VCaP (cell line): ENCODE data around the gene KLF4.

ENCODE experiments used
- H3K27ac ChIP-seq: fragments of 450-650 bp; 2 replicates; pipeline ENCODE4 v1.5.1; 2017
- TF ChIP-seq, protein P1 (sequence below): fragments of 450-650 bp; conservative IDR thresholded peaks from 2 replicates; pipeline ENCODE4 v1.5.1; 2017; ENCODE audit warnings: mild to moderate bottlenecking, moderate library complexity

Gene KLF4

GRCh38 chr9:107460153-107461023, 29.2 kb downstream of the KLF4 start:
- H3K27ac ChIP-seq = peak overlapping the region; percentile 30
- TF ChIP-seq, protein P1, sequence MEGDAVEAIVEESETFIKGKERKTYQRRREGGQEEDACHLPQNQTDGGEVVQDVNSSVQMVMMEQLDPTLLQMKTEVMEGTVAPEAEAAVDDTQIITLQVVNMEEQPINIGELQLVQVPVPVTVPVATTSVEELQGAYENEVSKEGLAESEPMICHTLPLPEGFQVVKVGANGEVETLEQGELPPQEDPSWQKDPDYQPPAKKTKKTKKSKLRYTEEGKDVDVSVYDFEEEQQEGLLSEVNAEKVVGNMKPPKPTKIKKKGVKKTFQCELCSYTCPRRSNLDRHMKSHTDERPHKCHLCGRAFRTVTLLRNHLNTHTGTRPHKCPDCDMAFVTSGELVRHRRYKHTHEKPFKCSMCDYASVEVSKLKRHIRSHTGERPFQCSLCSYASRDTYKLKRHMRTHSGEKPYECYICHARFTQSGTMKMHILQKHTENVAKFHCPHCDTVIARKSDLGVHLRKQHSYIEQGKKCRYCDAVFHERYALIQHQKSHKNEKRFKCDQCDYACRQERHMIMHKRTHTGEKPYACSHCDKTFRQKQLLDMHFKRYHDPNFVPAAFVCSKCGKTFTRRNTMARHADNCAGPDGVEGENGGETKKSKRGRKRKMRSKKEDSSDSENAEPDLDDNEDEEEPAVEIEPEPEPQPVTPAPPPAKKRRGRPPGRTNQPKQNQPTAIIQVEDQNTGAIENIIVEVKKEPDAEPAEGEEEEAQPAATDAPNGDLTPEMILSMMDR = no peak

DNA sequence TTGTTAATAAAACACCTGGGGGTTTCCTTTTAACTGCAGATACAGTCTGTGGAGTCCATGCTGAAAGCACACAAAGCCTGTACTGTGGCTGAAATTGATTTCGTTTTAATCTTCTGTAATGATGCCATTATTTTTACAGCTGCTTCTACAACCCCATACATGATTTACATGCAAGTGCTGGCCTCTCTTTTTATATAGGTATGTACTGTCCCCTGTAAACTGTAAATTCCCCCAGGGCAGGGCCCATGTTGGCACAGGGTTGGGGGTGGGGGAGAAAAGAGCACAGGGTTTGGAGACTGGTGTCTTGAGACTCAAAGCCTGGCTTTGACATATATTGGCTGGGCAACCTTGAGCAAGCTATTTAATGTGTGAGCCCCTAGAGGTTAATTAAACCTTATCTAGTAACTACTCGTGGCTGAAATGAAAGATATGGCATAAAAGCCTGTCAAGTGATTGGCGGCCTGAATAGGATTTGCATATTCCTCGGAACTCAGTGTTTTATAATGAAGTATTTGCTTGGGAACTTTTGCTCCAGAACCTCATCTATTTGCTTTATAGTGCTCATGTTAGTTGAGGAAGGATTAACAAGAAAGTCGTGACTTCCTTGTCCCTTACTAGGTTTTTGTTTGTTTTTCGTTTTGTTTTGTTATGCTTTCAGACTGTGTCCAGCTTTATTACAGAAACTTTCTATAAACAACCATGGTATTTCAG, 34.0 kb downstream of the KLF4 start:
- TF ChIP-seq, protein P1 = no peak
- peak overlapping the region; percentile 98 for H3K27ac ChIP-seq

DNA sequence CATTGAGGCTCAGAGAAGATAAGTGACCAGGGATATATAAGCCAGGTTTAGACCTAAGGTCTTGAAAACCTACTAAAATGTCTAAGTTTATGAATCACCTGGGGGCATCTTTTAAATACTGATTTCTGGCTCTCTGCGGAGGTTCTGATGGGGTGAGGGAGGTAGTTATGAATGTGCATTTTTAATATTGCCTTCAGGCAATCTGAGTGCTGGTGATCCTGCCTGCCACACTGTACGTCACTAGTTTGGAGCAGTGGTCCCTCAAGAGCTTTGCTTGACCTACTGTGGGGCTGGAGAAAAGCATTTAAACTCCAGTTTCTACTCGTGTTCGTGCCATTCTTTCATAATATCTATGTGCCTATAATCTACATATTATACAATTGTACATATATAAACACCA, 36.1 kb downstream of the KLF4 start:
- TF ChIP-seq, protein P1 = no peak
- H3K27ac ChIP-seq = peak overlapping the region; percentile 98

DNA sequence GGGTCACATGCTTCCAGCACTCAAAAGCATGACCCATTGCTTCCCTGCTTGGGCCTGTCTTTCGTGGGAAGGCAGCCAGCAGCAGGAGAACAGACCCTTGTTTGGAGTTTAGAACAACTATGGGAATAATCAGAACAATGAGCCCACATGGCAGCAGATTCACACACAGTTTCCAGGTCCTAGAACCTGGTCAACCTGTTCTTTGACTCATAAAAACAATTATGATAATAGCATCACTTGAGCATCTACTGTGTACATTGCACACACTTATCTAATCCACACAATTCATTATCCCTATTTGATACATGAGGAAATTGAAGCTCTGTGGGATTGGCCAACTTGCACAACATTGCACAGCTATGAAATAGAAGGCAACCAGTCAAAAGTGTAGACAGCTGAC, 41.7 kb downstream of the KLF4 start:
- H3K27ac ChIP-seq = peak overlapping the region; percentile 14; the same call in 1 of the 2 replicates
- TF ChIP-seq, protein P1 = no peak

- TF ChIP-seq, protein P1 = no peak
- peak overlapping the region; percentile 14; the same call in 1 of the 2 replicates for H3K27ac ChIP-seq
These were observed 42.5 kb downstream of the KLF4 start for GRCh38 chr9:107447081-107447480.

GRCh38 chr9:107446491-107446890, 43.1 kb downstream of the KLF4 start:
- TF ChIP-seq, protein P1 = no peak

DNA sequence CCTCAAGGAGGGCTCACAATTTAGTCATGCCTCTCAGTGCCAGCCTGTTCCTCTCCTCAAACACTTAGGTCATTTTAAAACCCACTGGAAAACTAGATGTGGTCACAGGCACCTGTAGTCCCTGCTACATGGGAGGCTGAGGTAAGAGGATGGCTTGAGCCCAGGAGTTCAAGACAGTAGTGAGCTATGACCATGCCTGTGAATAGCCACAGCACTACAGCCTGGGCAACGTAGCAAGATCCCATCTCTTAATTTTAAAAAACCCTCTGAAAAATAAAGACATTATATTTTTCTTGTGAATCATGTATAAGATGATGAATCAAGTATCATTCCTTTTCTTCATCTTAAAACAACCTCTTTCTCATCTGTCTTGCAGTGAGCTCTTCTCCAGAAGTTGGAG, 45.8 kb downstream of the KLF4 start:
- TF ChIP-seq, protein P1 = no peak
- peak overlapping the region; percentile 57 for H3K27ac ChIP-seq

More at GRCh38 chr9:107446491-107446890, 43.1 kb downstream of the KLF4 start:
- no peak overlapping the region for H3K27ac ChIP-seq
